Activated T-helper 2 cell treated with anti-CD3 and anti-CD28 coated beads, Interferon-gamma antibody, Interleukin-2, Interleukin-4, amounts not matched to agents 10 μg/mL and 5 μg/mL and 100 μg/mL, durations not matched to agents 14 hours and 24 hours and 36 hours (primary cell): ENCODE data around the gene LSP1. TPM values are rescaled to one million over a fixed set of nuclear protein-coding genes. Genes with fewer than 3 reads are reported as not detected.

Source experiments
- DNase-seq: peaks from one replicate; pipeline ENCODE4 v3.0.0; 2021; ENCODE audit warnings: low spot score
- H3K27ac Mint-ChIP-seq: one replicate; pipeline ENCODE4 v1.8.0; 2021; ENCODE audit warnings: mixed read lengths
- H3K27me3 Mint-ChIP-seq: one replicate; pipeline ENCODE4 v1.8.0; 2021; ENCODE audit warnings: low read depth, mixed read lengths
- H3K36me3 Mint-ChIP-seq: one replicate; pipeline ENCODE4 v1.8.0; 2021; ENCODE audit warnings: low read depth, mixed read lengths
- H3K4me1 Mint-ChIP-seq: one replicate; pipeline ENCODE4 v1.8.0; 2021; ENCODE audit warnings: low read depth, mixed read lengths
- H3K4me3 Mint-ChIP-seq: one replicate; pipeline ENCODE4 v1.8.0; 2021; ENCODE audit warnings: low read depth, mild to moderate bottlenecking, moderate library complexity, mixed read lengths
- H3K9me3 Mint-ChIP-seq: one replicate; pipeline ENCODE4 v1.8.0; 2021; ENCODE audit warnings: mixed read lengths
- intact Hi-C: fragments of 100-400 bp; cut with micrococcal nuclease; formaldehyde crosslinking; loops from one replicate; pipeline ENCODE4 v1.15.1; 2023
- total RNA-seq: library from RNA; stranded (reverse); gene quantifications from 2 replicates; pipeline ENCODE4 v1.2.3, GENCODE V29; 2022

The LSP1 gene
- total RNA-seq, 1 donor from 2014 or later: 449 TPM

- Mint-ChIP-seq H3K36me3 (peaks cover 19% of the 10 kb centered on the region), H3K27ac (no peak overlapping the region), H3K4me1 (peaks cover 6% of the 10 kb centered on the region), H3K27me3 (no peaks in the 10 kb centered on the region), H3K4me3 (no peak overlapping the region), H3K9me3 (no peaks in the 10 kb centered on the region)
- DNase-seq: no peak
- intact Hi-C loops: no loop called here
Observed at GRCh38 chr11:1862588-1863351, 9.9 kb downstream of the LSP1 start.

GRCh38 chr11:1863352-1864216, 10.7 kb downstream of the LSP1 start:
- DNase-seq: no peak
- H3K27ac Mint-ChIP-seq: no peak overlapping the region
- peaks cover 15% of the 10 kb centered on the region for H3K36me3 Mint-ChIP-seq
- H3K4me1 Mint-ChIP-seq: peaks cover 4% of the 10 kb centered on the region
- no peak overlapping the region for H3K4me3 Mint-ChIP-seq
- intact Hi-C loops: no loop called here
- H3K9me3 Mint-ChIP-seq: no peaks in the 10 kb centered on the region
- no peaks in the 10 kb centered on the region for H3K27me3 Mint-ChIP-seq

GRCh38 chr11:1864231-1864630, 11.3 kb downstream of the LSP1 start:
- Mint-ChIP-seq H3K36me3 (peaks cover 15% of the 10 kb centered on the region), H3K4me3 (no peak overlapping the region), H3K9me3 (no peaks in the 10 kb centered on the region), H3K27ac (no peak overlapping the region), H3K27me3 (no peaks in the 10 kb centered on the region), H3K4me1 (peaks cover 9% of the 10 kb centered on the region)
- intact Hi-C loops: no loop called here
- no peak for DNase-seq

GRCh38 chr11:1864831-1865665, 12.2 kb downstream of the LSP1 start:
- DNase-seq: no peak
- Mint-ChIP-seq H3K36me3 (peaks cover 18% of the 10 kb centered on the region), H3K27ac (no peak overlapping the region), H3K9me3 (no peaks in the 10 kb centered on the region), H3K4me3 (no peak overlapping the region), H3K4me1 (peaks cover 9% of the 10 kb centered on the region), H3K27me3 (no peaks in the 10 kb centered on the region)
- intact Hi-C loops: no loop called here

- no peaks in the 10 kb centered on the region for H3K9me3 Mint-ChIP-seq
- H3K27me3 Mint-ChIP-seq: no peaks in the 10 kb centered on the region
- H3K4me3 Mint-ChIP-seq: no peak overlapping the region
- peaks cover 22% of the 10 kb centered on the region for H3K36me3 Mint-ChIP-seq
- H3K4me1 Mint-ChIP-seq: peaks cover 18% of the 10 kb centered on the region
- no peak overlapping the region for H3K27ac Mint-ChIP-seq
- no peak for DNase-seq
- intact Hi-C loops: no loop called here
Observed at GRCh38 chr11:1866226-1866625, 13.3 kb downstream of the LSP1 start.

- no peaks in the 10 kb centered on the region for H3K27me3 Mint-ChIP-seq
- no peaks in the 10 kb centered on the region for H3K9me3 Mint-ChIP-seq
- peaks cover 19% of the 10 kb centered on the region for H3K4me1 Mint-ChIP-seq
- intact Hi-C loops: no loop called here
- H3K27ac Mint-ChIP-seq: no peak overlapping the region
- DNase-seq: no peak
- H3K4me3 Mint-ChIP-seq: no peak overlapping the region
- peaks cover 22% of the 10 kb centered on the region for H3K36me3 Mint-ChIP-seq
Observed at GRCh38 chr11:1866776-1867175, 13.9 kb downstream of the LSP1 start.

- H3K36me3 Mint-ChIP-seq: peaks cover 22% of the 10 kb centered on the region
- no peaks in the 10 kb centered on the region for H3K27me3 Mint-ChIP-seq
- H3K27ac Mint-ChIP-seq: no peak overlapping the region
Observed at GRCh38 chr11:1867381-1867780, 14.5 kb downstream of the LSP1 start.

GRCh38 chr11:1868056-1868635, 15.3 kb downstream of the LSP1 start:
- H3K9me3 Mint-ChIP-seq: no peaks in the 10 kb centered on the region
- peaks cover 22% of the 10 kb centered on the region for H3K36me3 Mint-ChIP-seq
- H3K4me3 Mint-ChIP-seq: no peak overlapping the region
- no peaks in the 10 kb centered on the region for H3K27me3 Mint-ChIP-seq
- no peak for DNase-seq
- H3K27ac Mint-ChIP-seq: no peak overlapping the region
- intact Hi-C loops: no loop called here
- H3K4me1 Mint-ChIP-seq: peaks cover 21% of the 10 kb centered on the region

More at GRCh38 chr11:1867381-1867780, 14.5 kb downstream of the LSP1 start:
- H3K9me3 Mint-ChIP-seq: no peaks in the 10 kb centered on the region
- DNase-seq: no peak
- H3K4me1 Mint-ChIP-seq: peaks cover 21% of the 10 kb centered on the region
- no peak overlapping the region for H3K4me3 Mint-ChIP-seq
- intact Hi-C loops: no loop called here

GRCh38 chr11:1868636-1869291, 15.9 kb downstream of the LSP1 start:
- no peak overlapping the region for H3K4me3 Mint-ChIP-seq
- no peaks in the 10 kb centered on the region for H3K27me3 Mint-ChIP-seq
- H3K4me1 Mint-ChIP-seq: peaks cover 21% of the 10 kb centered on the region
- intact Hi-C loops: no loop called here
- peaks cover 22% of the 10 kb centered on the region for H3K36me3 Mint-ChIP-seq
- no peak overlapping the region for H3K27ac Mint-ChIP-seq
- H3K9me3 Mint-ChIP-seq: no peaks in the 10 kb centered on the region
- DNase-seq: no peak

GRCh38 chr11:1869427-1870325, 16.8 kb downstream of the LSP1 start:
- H3K27ac Mint-ChIP-seq: no peak overlapping the region
- intact Hi-C loops: loop anchor here (2.0 kb wide), 1 partner anchor 17 kb away; the partner anchor contains the start of gene LSP1
- H3K4me1 Mint-ChIP-seq: peaks cover 21% of the 10 kb centered on the region
- peaks cover 22% of the 10 kb centered on the region for H3K36me3 Mint-ChIP-seq
- no peaks in the 10 kb centered on the region for H3K9me3 Mint-ChIP-seq
- no peaks in the 10 kb centered on the region for H3K27me3 Mint-ChIP-seq
- H3K4me3 Mint-ChIP-seq: no peak overlapping the region
- DNase-seq: no peak

- DNase-seq: no peak
- no peak overlapping the region for H3K4me3 Mint-ChIP-seq
- no peaks in the 10 kb centered on the region for H3K9me3 Mint-ChIP-seq
- peaks cover 23% of the 10 kb centered on the region for H3K36me3 Mint-ChIP-seq
- peaks cover 22% of the 10 kb centered on the region for H3K4me1 Mint-ChIP-seq
- intact Hi-C loops: loop anchor here (2.0 kb wide), 1 partner anchor 18 kb away; the partner anchor contains the start of gene LSP1
- H3K27me3 Mint-ChIP-seq: no peaks in the 10 kb centered on the region
- H3K27ac Mint-ChIP-seq: peak overlapping the region; percentile 58
Observed at GRCh38 chr11:1870326-1870696, 17.4 kb downstream of the LSP1 start.
